ENCODE measurements around the gene ARHGAP6.
"Not testable (repeated sequence)": the region's sequence is repeated elsewhere in the genome, so short reads cannot be mapped to it uniquely, and the experiment has no call there.

ARHGAP6 gene

GRCh38 chrX:11365426-11365825, 300.3 kb downstream of the ARHGAP6 start:
- Histone ChIP-seq H3K4me1 (ENCODE audit: control insufficient read depth, insufficient read depth, low read length) (no peaks in the 10 kb centered on the region), H3K4me3 (ENCODE audit: insufficient read depth, low read depth, low read length) (no peak overlapping the region), H3K27ac (ENCODE audit: insufficient read depth, low read depth, low read length, poor library complexity, severe bottlenecking) (no peak overlapping the region), H3K9me3 (ENCODE audit: control insufficient read depth, low read length) (no peaks in the 10 kb centered on the region), H3K27me3 (ENCODE audit: control insufficient read depth, insufficient read depth, low read length, poor library complexity, severe bottlenecking) (no peaks in the 10 kb centered on the region), H3K36me3 (ENCODE audit: control insufficient read depth, insufficient read depth, low read length) (no peaks in the 10 kb centered on the region)
- 80% methylated on average over 1 of the region's 3 CpGs; no CpG with 5 or more reads in 1 of the 2 experiments for WGBS, 2 experiments

- H3K27ac ChIP-seq (ENCODE audit: insufficient read depth, low read depth, low read length, poor library complexity, severe bottlenecking), result no peak overlapping the region
- no peaks in the 10 kb centered on the region for H3K27me3 ChIP-seq (ENCODE audit: control insufficient read depth, insufficient read depth, low read length, poor library complexity, severe bottlenecking)
- no peaks in the 10 kb centered on the region for H3K36me3 ChIP-seq (ENCODE audit: control insufficient read depth, insufficient read depth, low read length)
- no peak overlapping the region for H3K4me3 ChIP-seq (ENCODE audit: insufficient read depth, low read depth, low read length)
- whole genome bisulfite sequencing, 2 experiments, result 92 to 100% methylated on average over 3 of the region's 3 CpGs
- no peaks in the 10 kb centered on the region for H3K9me3 ChIP-seq (ENCODE audit: control insufficient read depth, low read length)
- no peaks in the 10 kb centered on the region for H3K4me1 ChIP-seq (ENCODE audit: control insufficient read depth, insufficient read depth, low read length)
Observed at GRCh38 chrX:11364835-11365234, 300.9 kb downstream of the ARHGAP6 start.

- not testable (repeated sequence) for H3K4me3 ChIP-seq (ENCODE audit: insufficient read depth, low read depth, low read length); H3K36me3 ChIP-seq (ENCODE audit: control insufficient read depth, insufficient read depth, low read length); H3K27ac ChIP-seq (ENCODE audit: insufficient read depth, low read depth, low read length, poor library complexity, severe bottlenecking); H3K27me3 ChIP-seq (ENCODE audit: control insufficient read depth, insufficient read depth, low read length, poor library complexity, severe bottlenecking); H3K4me1 ChIP-seq (ENCODE audit: control insufficient read depth, insufficient read depth, low read length); H3K9me3 ChIP-seq (ENCODE audit: control insufficient read depth, low read length)
- whole genome bisulfite sequencing, 2 experiments, result no CpG with 5 or more reads among the region's 1 CpG
Observed at GRCh38 chrX:11363825-11364224, 301.9 kb downstream of the ARHGAP6 start.

GRCh38 chrX:11363069-11363594, 302.6 kb downstream of the ARHGAP6 start:
- Histone ChIP-seq H3K36me3 (ENCODE audit: control insufficient read depth, insufficient read depth, low read length) (no peaks in the 10 kb centered on the region), H3K4me3 (ENCODE audit: insufficient read depth, low read depth, low read length) (no peak overlapping the region), H3K27ac (ENCODE audit: insufficient read depth, low read depth, low read length, poor library complexity, severe bottlenecking) (no peak overlapping the region), H3K9me3 (ENCODE audit: control insufficient read depth, low read length) (no peaks in the 10 kb centered on the region), H3K4me1 (ENCODE audit: control insufficient read depth, insufficient read depth, low read length) (no peaks in the 10 kb centered on the region), H3K27me3 (ENCODE audit: control insufficient read depth, insufficient read depth, low read length, poor library complexity, severe bottlenecking) (no peaks in the 10 kb centered on the region)
- 81 to 90% methylated on average over 4 of the region's 4 CpGs for WGBS, 2 experiments

GRCh38 chrX:11361666-11362065, 304.1 kb downstream of the ARHGAP6 start:
- not testable (repeated sequence) for H3K27ac ChIP-seq (ENCODE audit: insufficient read depth, low read depth, low read length, poor library complexity, severe bottlenecking); H3K4me1 ChIP-seq (ENCODE audit: control insufficient read depth, insufficient read depth, low read length); H3K4me3 ChIP-seq (ENCODE audit: insufficient read depth, low read depth, low read length); H3K36me3 ChIP-seq (ENCODE audit: control insufficient read depth, insufficient read depth, low read length); H3K9me3 ChIP-seq (ENCODE audit: control insufficient read depth, low read length); H3K27me3 ChIP-seq (ENCODE audit: control insufficient read depth, insufficient read depth, low read length, poor library complexity, severe bottlenecking)
- WGBS, 2 experiments, result 86 to 96% methylated on average over 3 of the region's 3 CpGs

GRCh38 chrX:11355944-11356343, 309.8 kb downstream of the ARHGAP6 start:
- not testable (repeated sequence) for H3K36me3 ChIP-seq (ENCODE audit: control insufficient read depth, insufficient read depth, low read length); H3K9me3 ChIP-seq (ENCODE audit: control insufficient read depth, low read length); H3K4me1 ChIP-seq (ENCODE audit: control insufficient read depth, insufficient read depth, low read length); H3K27me3 ChIP-seq (ENCODE audit: control insufficient read depth, insufficient read depth, low read length, poor library complexity, severe bottlenecking); H3K27ac ChIP-seq (ENCODE audit: insufficient read depth, low read depth, low read length, poor library complexity, severe bottlenecking); H3K4me3 ChIP-seq (ENCODE audit: insufficient read depth, low read depth, low read length)
- WGBS, 2 experiments, result 80 to 95% methylated on average over 2 of the region's 2 CpGs

- no peaks in the 10 kb centered on the region for H3K27me3 ChIP-seq (ENCODE audit: control insufficient read depth, insufficient read depth, low read length, poor library complexity, severe bottlenecking)
- 87 to 89% methylated on average over 4 of the region's 4 CpGs for WGBS, 2 experiments
- H3K36me3 ChIP-seq (ENCODE audit: control insufficient read depth, insufficient read depth, low read length), result no peaks in the 10 kb centered on the region
- no peak overlapping the region for H3K4me3 ChIP-seq (ENCODE audit: insufficient read depth, low read depth, low read length)
- no peaks in the 10 kb centered on the region for H3K4me1 ChIP-seq (ENCODE audit: control insufficient read depth, insufficient read depth, low read length)
- no peak overlapping the region for H3K27ac ChIP-seq (ENCODE audit: insufficient read depth, low read depth, low read length, poor library complexity, severe bottlenecking)
- H3K9me3 ChIP-seq (ENCODE audit: control insufficient read depth, low read length), result no peaks in the 10 kb centered on the region
Observed at GRCh38 chrX:11355259-11355909, 310.3 kb downstream of the ARHGAP6 start.

- Histone ChIP-seq H3K4me3 (ENCODE audit: insufficient read depth, low read depth, low read length) (no peak overlapping the region), H3K36me3 (ENCODE audit: control insufficient read depth, insufficient read depth, low read length) (no peaks in the 10 kb centered on the region), H3K9me3 (ENCODE audit: control insufficient read depth, low read length) (no peaks in the 10 kb centered on the region), H3K27ac (ENCODE audit: insufficient read depth, low read depth, low read length, poor library complexity, severe bottlenecking) (no peak overlapping the region), H3K27me3 (ENCODE audit: control insufficient read depth, insufficient read depth, low read length, poor library complexity, severe bottlenecking) (no peaks in the 10 kb centered on the region), H3K4me1 (ENCODE audit: control insufficient read depth, insufficient read depth, low read length) (no peaks in the 10 kb centered on the region)
- WGBS, 2 experiments, result 89% methylated on average over 1 of the region's 1 CpG; no CpG with 5 or more reads in 1 of the 2 experiments
Observed at GRCh38 chrX:11352296-11352741, 313.4 kb downstream of the ARHGAP6 start.

- Histone ChIP-seq H3K27ac (ENCODE audit: insufficient read depth, low read depth, low read length, poor library complexity, severe bottlenecking) (no peak overlapping the region), H3K4me1 (ENCODE audit: control insufficient read depth, insufficient read depth, low read length) (no peaks in the 10 kb centered on the region), H3K36me3 (ENCODE audit: control insufficient read depth, insufficient read depth, low read length) (no peaks in the 10 kb centered on the region), H3K27me3 (ENCODE audit: control insufficient read depth, insufficient read depth, low read length, poor library complexity, severe bottlenecking) (no peaks in the 10 kb centered on the region), H3K4me3 (ENCODE audit: insufficient read depth, low read depth, low read length) (no peak overlapping the region), H3K9me3 (ENCODE audit: control insufficient read depth, low read length) (no peaks in the 10 kb centered on the region)
- 88 to 91% methylated on average over 9 of the region's 11 CpGs for WGBS, 2 experiments
Observed at GRCh38 chrX:11351375-11352295, 314.1 kb downstream of the ARHGAP6 start.

GRCh38 chrX:11349661-11350337, 315.9 kb downstream of the ARHGAP6 start:
- WGBS, 2 experiments, result 90% methylated on average over 1 of the region's 2 CpGs; no CpG with 5 or more reads in 1 of the 2 experiments
- Histone ChIP-seq H3K4me1 (ENCODE audit: control insufficient read depth, insufficient read depth, low read length) (no peaks in the 10 kb centered on the region), H3K36me3 (ENCODE audit: control insufficient read depth, insufficient read depth, low read length) (no peaks in the 10 kb centered on the region), H3K27ac (ENCODE audit: insufficient read depth, low read depth, low read length, poor library complexity, severe bottlenecking) (no peak overlapping the region), H3K4me3 (ENCODE audit: insufficient read depth, low read depth, low read length) (no peak overlapping the region), H3K9me3 (ENCODE audit: control insufficient read depth, low read length) (no peaks in the 10 kb centered on the region), H3K27me3 (ENCODE audit: control insufficient read depth, insufficient read depth, low read length, poor library complexity, severe bottlenecking) (no peaks in the 10 kb centered on the region)
